NCI-H1105 treated with DMSO at 0.1 percent for 48 hours (cell line): ENCODE results near the gene PCDHB10.
A peak's percentile ranks its signal among the peaks of the same experiment; 100 is the strongest.
"Not testable (repeated sequence)": the region's sequence is repeated elsewhere in the genome, so short reads cannot be mapped to it uniquely, and the experiment has no call there.

Source experiments
- DNase-seq: peaks from one replicate; lab custom pipeline; 2025; lab: John Stamatoyannopoulos, UW

PCDHB10 gene

GRCh38 chr5:141188682-141189081 lies 3.5 kb upstream of the PCDHB10 start:
- DNase-seq, result not testable (repeated sequence)

DNA sequence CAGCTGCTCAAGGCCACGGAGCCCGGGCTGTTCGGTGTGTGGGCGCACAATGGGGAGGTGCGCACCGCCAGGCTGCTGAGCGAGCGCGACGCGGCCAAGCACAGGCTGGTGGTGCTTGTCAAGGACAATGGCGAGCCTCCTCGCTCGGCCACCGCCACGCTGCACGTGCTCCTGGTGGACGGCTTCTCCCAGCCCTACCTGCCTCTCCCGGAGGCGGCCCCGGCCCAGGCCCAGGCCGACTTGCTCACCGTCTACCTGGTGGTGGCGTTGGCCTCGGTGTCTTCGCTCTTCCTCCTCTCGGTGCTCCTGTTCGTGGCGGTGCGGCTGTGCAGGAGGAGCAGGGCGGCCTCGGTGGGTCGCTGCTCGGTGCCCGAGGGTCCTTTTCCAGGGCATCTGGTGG lies 3.0 kb upstream of the PCDHB10 start:
- DNase-seq, result not testable (repeated sequence)

DNA sequence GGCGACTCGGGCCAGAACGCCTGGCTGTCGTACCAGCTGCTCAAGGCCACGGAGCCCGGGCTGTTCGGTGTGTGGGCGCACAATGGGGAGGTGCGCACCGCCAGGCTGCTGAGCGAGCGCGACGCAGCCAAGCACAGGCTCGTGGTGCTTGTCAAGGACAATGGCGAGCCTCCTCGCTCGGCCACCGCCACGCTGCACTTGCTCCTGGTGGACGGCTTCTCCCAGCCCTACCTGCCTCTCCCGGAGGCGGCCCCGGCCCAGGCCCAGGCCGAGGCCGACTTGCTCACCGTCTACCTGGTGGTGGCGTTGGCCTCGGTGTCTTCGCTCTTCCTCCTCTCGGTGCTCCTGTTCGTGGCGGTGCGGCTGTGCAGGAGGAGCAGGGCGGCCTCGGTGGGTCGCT lies 2.2 kb downstream of the PCDHB10 start:
- not testable (repeated sequence) for DNase-seq

GRCh38 chr5:141196363-141196762 lies 4.2 kb downstream of the PCDHB10 start:
- DNase-seq, result no peak

- peak; percentile 68 for DNase-seq
Observed at GRCh38 chr5:141199359-141200235, 7.4 kb downstream of the PCDHB10 start, which contains the start of gene PCDHB11. Gene PCDHB11 (plus strand): TSS chr5:141199627. CDS start chr5:141199775, 148 bp downstream.

- not testable (repeated sequence) for DNase-seq
Observed at GRCh38 chr5:141201126-141201525, 9.0 kb downstream of the PCDHB10 start.

DNA sequence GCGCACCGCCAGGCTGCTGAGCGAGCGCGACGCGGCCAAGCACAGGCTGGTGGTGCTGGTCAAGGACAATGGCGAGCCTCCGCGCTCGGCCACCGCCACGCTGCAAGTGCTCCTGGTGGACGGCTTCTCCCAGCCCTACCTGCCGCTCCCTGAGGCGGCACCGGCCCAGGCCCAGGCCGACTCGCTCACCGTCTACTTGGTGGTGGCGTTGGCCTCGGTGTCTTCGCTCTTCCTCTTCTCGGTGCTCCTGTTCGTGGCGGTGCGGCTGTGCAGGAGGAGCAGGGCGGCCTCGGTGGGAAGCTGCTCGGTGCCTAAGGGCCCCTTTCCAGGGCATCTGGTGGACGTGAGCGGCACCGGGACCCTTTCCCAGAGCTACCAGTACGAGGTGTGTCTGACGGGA lies 9.5 kb downstream of the PCDHB10 start:
- not testable (repeated sequence) for DNase-seq

DNA sequence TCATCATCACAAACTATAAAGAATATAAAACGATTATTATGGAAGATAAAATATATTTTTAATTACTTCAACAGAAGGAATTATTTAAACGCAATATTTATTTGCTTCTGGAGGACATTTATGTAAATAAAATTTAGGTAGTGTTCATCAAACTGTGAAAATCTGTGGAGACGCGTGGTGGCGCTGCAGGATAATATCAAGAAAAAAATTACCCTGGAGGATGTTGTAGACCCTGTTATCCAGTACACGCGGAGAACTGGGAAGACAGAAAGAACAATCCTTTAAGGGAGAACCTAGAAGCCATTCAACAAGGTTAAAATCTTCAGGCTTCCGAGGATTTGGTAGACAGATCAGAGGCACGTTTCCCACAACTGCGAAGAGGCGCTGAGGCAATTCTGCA lies 16.3 kb downstream of the PCDHB10 start, which contains the start of gene PCDHB12:
Gene PCDHB12 (plus strand): TSS at position 242 of the 400 bp plus-strand sequence. CDS start 189 bp downstream, outside the sequence.
- DNase-seq, result no peak

DNA sequence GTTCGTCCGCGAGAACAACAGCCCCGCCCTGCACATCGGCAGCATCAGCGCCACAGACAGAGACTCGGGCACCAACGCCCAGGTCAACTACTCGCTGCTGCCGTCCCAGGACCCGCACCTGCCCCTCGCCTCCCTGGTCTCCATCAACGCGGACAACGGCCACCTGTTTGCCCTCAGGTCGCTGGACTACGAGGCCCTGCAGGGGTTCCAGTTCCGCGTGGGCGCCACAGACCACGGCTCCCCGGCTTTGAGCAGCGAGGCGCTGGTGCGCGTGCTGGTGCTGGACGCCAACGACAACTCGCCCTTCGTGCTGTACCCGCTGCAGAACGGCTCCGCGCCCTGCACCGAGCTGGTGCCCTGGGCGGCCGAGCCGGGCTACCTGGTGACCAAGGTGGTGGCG lies 18.1 kb downstream of the PCDHB10 start:
- not testable (repeated sequence) for DNase-seq

DNA sequence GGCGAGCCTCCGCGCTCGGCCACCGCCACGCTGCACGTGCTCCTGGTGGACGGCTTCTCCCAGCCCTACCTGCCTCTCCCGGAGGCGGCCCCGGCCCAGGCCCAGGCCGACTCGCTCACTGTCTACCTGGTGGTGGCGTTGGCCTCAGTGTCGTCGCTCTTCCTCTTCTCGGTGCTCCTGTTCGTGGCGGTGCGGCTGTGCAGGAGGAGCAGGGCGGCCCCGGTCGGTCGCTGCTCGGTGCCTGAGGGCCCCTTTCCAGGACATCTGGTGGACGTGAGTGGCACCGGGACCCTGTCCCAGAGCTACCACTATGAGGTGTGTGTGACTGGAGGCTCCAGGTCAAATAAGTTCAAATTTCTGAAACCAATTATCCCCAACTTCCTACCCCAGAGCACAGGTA lies 18.7 kb downstream of the PCDHB10 start:
- DNase-seq, result not testable (repeated sequence)

- not testable (repeated sequence) for DNase-seq
Observed at GRCh38 chr5:141213656-141214339, 21.6 kb downstream of the PCDHB10 start, which contains the start of gene PCDHB13. Gene PCDHB13 (plus strand): TSS chr5:141213919. CDS start chr5:141214124, 205 bp downstream.

GRCh38 chr5:141214583-141214982 lies 22.4 kb downstream of the PCDHB10 start:
- DNase-seq, result not testable (repeated sequence)

GRCh38 chr5:141215504-141215903 lies 23.4 kb downstream of the PCDHB10 start:
- not testable (repeated sequence) for DNase-seq

DNA sequence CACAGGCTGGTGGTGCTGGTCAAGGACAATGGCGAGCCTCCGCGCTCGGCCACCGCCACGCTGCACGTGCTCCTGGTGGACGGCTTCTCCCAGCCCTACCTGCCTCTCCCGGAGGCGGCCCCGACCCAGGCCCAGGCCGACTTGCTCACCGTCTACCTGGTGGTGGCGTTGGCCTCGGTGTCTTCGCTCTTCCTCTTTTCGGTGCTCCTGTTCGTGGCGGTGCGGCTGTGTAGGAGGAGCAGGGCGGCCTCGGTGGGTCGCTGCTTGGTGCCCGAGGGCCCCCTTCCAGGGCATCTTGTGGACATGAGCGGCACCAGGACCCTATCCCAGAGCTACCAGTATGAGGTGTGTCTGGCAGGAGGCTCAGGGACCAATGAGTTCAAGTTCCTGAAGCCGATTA lies 23.9 kb downstream of the PCDHB10 start:
- DNase-seq, result not testable (repeated sequence)

GRCh38 chr5:141223112-141223783 lies 31.1 kb downstream of the PCDHB10 start, which contains the start of gene PCDHB14:
Gene PCDHB14 (plus strand): TSS chr5:141223343. CDS start chr5:141223506, 163 bp downstream.
- DNase-seq, result peak; percentile 58

DNA sequence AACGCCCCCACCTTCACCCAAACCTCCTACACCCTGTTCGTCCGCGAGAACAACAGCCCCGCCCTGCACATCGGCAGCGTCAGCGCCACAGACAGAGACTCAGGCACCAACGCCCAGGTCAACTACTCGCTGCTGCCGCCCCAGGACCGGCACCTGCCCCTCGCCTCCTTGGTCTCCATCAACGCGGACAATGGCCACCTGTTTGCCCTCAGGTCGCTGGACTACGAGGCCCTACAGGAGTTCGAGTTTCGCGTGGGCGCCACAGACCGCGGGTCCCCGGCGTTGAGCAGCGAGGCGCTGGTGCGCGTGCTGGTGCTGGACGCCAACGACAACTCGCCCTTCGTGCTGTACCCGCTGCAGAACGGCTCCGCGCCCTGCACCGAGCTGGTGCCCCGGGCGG lies 32.7 kb downstream of the PCDHB10 start:
- not testable (repeated sequence) for DNase-seq

GRCh38 chr5:141225421-141225820 lies 33.3 kb downstream of the PCDHB10 start:
- DNase-seq, result not testable (repeated sequence)

DNA sequence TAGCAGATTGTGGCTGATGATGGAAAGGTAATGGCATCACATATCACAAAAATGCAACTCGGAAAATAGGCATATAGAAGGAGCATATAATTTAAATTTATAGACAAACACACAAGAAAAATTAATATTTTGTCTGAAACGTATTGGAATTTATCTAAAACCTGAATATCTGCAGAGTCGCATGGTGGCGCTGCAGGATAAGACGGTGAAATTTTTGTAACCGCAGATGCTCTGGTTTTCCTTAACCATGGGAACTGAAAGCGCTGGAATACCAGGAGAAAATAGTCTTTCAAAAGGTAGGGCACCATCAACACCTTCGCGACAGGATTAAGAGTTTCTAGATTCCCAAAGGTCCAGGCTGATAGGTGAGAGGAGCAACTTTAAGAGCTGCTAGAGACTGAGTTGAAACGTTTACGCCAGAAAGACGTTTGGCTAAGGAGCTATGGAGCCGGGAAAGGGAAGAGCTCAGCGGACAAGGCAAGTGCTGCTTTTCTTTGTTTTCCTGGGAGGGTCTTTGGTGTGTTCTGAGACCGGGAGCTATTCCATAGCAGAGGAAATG lies 42.0 kb downstream of the PCDHB10 start:
- no peak for DNase-seq

DNA sequence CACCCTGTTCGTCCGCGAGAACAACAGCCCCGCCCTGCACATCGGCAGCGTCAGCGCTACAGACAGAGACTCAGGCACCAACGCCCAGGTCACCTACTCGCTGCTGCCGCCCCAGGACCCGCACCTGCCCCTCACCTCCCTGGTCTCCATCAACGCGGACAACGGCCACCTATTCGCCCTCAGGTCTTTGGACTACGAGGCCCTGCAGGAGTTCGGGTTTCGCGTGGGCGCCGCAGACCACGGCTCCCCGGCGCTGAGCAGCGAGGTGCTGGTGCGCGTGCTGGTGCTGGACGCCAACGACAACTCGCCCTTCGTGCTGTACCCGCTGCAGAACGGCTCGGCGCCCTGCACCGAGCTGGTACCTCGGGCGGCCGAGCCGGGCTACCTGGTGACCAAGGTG lies 43.8 kb downstream of the PCDHB10 start:
- not testable (repeated sequence) for DNase-seq

DNA sequence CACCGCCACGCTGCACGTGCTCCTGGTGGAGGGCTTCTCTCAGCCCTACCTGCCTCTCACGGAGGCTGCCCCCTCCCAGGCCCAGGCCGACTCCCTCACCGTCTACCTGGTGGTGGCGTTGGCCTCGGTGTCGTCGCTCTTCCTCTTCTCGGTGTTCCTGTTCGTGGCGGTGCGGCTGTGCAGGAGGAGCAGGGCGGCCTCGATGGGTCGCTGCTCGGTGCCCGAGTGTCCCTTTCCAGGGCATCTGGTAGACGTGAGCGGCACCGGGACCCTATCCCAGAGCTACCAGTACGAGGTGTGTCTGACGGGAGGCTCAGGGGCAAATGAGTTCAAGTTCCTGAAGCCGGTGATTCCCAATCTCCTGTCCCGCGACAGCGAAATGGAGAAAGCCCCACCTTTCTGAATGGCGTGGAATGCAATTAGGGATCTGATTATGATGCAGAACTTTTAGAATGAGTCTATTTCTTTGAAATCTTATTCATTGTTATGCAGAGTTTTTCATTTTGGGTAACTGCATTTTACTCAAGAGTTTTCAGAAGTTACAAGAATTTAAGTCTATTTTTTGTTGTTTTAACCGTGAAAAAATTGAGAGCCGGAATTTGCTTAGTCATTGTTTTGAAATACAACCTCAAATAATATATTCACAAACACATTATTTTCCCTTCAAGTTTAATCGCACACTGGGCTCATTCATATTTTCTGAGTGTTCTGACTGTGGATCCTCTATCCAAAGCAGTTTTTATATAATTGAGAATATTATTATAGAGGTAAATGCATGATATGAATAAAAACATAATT lies 44.6 kb downstream of the PCDHB10 start:
- DNase-seq, result no peak

- DNase-seq, result no peak
Observed at GRCh38 chr5:141241496-141241895, 49.3 kb downstream of the PCDHB10 start.
